SK-N-SH (cell line): ENCODE results near the gene LRRC66. TPM values are rescaled to one million over a fixed set of nuclear protein-coding genes. Genes with fewer than 3 reads are reported as not detected.

Experiments used
- CTCF ChIA-PET: fragments of 300-600, 350-600 bp; formaldehyde crosslinking; extraction: SDS; loops from one replicate; lab custom pipeline; 2021; lab: Yijun Ruan, JAX
- POLR2A ChIA-PET: fragments of 350-600 bp; sonication (Branson Sonifier 250); formaldehyde crosslinking; extraction: SDS; loops from one replicate; lab custom pipeline; 2020; ENCODE audit warnings: antibody characterized with exemption, inconsistent platforms; lab: Yijun Ruan, JAX
- DNase-seq: peaks from one replicate; pipeline ENCODE4 v3.0.0; 2012
- H2AFZ ChIP-seq: fragments of 200-600 bp; sonication (generic); 2 replicates; pipeline ENCODE4 v1.8.1; 2016; ENCODE audit warnings: antibody characterized with exemption, mild to moderate bottlenecking, low read depth
- H3F3A ChIP-seq: fragments of 200-600 bp; sonication (generic); replicated peaks from 2 replicates; pipeline ENCODE3; 2016; ENCODE audit warnings: antibody characterized with exemption, mild to moderate bottlenecking; ENCODE audit not compliant: insufficient read depth
- H3K27ac ChIP-seq, 2 experiments: fragments of 200-500 bp in 1 of 2; fragments of 200-600 bp in 1 of 2; sonication (Bioruptor generic) in 1 of 2; sonication (generic), shearing (Covaris generic) in 1 of 2; 2 replicates each; pipeline versions ENCODE4 v1.5.1 to v1.6.1; 2014 to 2016; ENCODE audit warnings: low read depth in 2 of 2, inconsistent platforms in 1 of 2, low read length in 1 of 2, mild to moderate bottlenecking in 1 of 2, mixed read lengths in 1 of 2
- H3K27me3 ChIP-seq: fragments of 200-600 bp; sonication (generic), shearing (Covaris generic); 2 replicates; pipeline ENCODE4 v1.6.1; 2016; ENCODE audit warnings: mixed run types; ENCODE audit not compliant: insufficient read depth
- H3K36me3 ChIP-seq, 2 experiments: fragments of 200-500 bp in 1 of 2; fragments of 200-600 bp in 1 of 2; sonication (Bioruptor generic) in 1 of 2; sonication (generic) in 1 of 2; replicated peaks in 1 of 2; 2 replicates each; pipeline versions ENCODE3 to v1.5.1; 2014 to 2016; ENCODE audit warnings: low read length in 1 of 2, mild to moderate bottlenecking in 1 of 2; ENCODE audit not compliant: insufficient read depth in 2 of 2, control insufficient read depth in 1 of 2
- H3K4me1 ChIP-seq, 2 experiments: fragments of 200-500 bp in 1 of 2; fragments of 200-600 bp in 1 of 2; sonication (Bioruptor generic) in 1 of 2; sonication (generic), shearing (Covaris generic) in 1 of 2; 2 replicates each; pipeline versions ENCODE4 v1.5.1 to v1.6.1; 2014 to 2016; ENCODE audit warnings: low read depth in 1 of 2, low read length in 1 of 2, mixed run types in 1 of 2; ENCODE audit not compliant: insufficient read depth in 2 of 2, control insufficient read depth in 1 of 2
- H3K4me2 ChIP-seq: fragments of 200-600 bp; sonication (generic), shearing (Covaris generic); 2 replicates; pipeline ENCODE4 v1.6.1; 2017; ENCODE audit warnings: mixed run types
- H3K4me3 ChIP-seq, 2 experiments: fragments of 200-500 bp in 1 of 2; fragments of 200-600 bp in 1 of 2; sonication (Bioruptor generic) in 1 of 2; sonication (generic), shearing (Covaris generic) in 1 of 2; 2 replicates each; pipeline versions ENCODE4 v1.5.1 to v1.8.1; 2014 to 2016; ENCODE audit warnings: low read depth in 2 of 2, inconsistent platforms in 1 of 2, low read length in 1 of 2, mild to moderate bottlenecking in 1 of 2, mixed read lengths in 1 of 2, moderate library complexity in 1 of 2
- H3K79me2 ChIP-seq: fragments of 200-600 bp; sonication (generic); 2 replicates; pipeline ENCODE4 v1.8.1; 2017; ENCODE audit warnings: mild to moderate bottlenecking; ENCODE audit not compliant: insufficient read depth
- H3K9ac ChIP-seq: fragments of 200-600 bp; sonication (generic); 2 replicates; pipeline ENCODE4 v1.6.1; 2017; ENCODE audit warnings: mixed run types
- H3K9me2 ChIP-seq: fragments of 200-600 bp; sonication (generic); 2 replicates; pipeline ENCODE4 v1.6.1; 2017; ENCODE audit warnings: mixed run types
- H3K9me3 ChIP-seq: fragments of 200-600 bp; sonication (generic); 2 replicates; pipeline ENCODE4 v1.6.1; 2017; ENCODE audit warnings: mixed run types, mild to moderate bottlenecking, moderate library complexity
- H4K20me1 ChIP-seq: fragments of 200-600 bp; sonication (generic); 2 replicates; pipeline ENCODE4 v1.6.1; 2017; ENCODE audit warnings: mild to moderate bottlenecking, mixed run types; ENCODE audit not compliant: insufficient read depth
- CHD2 ChIP-seq: fragments of 150-350 bp; IDR thresholded peaks from 2 replicates; pipeline ENCODE4 v1.6.1; 2018; ENCODE audit warnings: low read length; ENCODE audit not compliant: partially characterized antibody
- ELF1 ChIP-seq: IDR thresholded peaks from 2 replicates; pipeline ENCODE4 v1.4.0; 2012
- FOSL2 ChIP-seq: IDR thresholded peaks from 2 replicates; pipeline ENCODE4 v1.4.0; 2012; ENCODE audit warnings: low read depth, mild to moderate bottlenecking, moderate library complexity, borderline replicate concordance
- FOXJ3 ChIP-seq: sonication (generic); formaldehyde crosslinking; IDR thresholded peaks from 2 replicates; pipeline ENCODE4 v1.5.1; 2020; ENCODE audit warnings: mild to moderate bottlenecking, missing genetic modification reagents
- FOXM1 ChIP-seq: IDR thresholded peaks from 2 replicates; pipeline ENCODE4 v1.4.0; 2012; ENCODE audit warnings: low read depth, mild to moderate bottlenecking
- JUND ChIP-seq: IDR thresholded peaks from 2 replicates; pipeline ENCODE4 v1.4.0; 2012
- MEF2A ChIP-seq: IDR thresholded peaks from 2 replicates; pipeline ENCODE4 v1.4.0; 2012; ENCODE audit warnings: low read depth, borderline replicate concordance
- MXI1 ChIP-seq: IDR thresholded peaks from 2 replicates; pipeline ENCODE4 v1.6.1; 2012; ENCODE audit warnings: mild to moderate bottlenecking, low read depth, low read length, improper control_type of control experiment
- NFIC ChIP-seq: IDR thresholded peaks from 2 replicates; pipeline ENCODE4 v1.4.0; 2012; ENCODE audit warnings: borderline replicate concordance
- POLR2AphosphoS5 ChIP-seq: IDR thresholded peaks from 2 replicates; pipeline ENCODE4 v1.6.1; 2012; ENCODE audit warnings: low read depth, low read length
- RAD21 ChIP-seq: IDR thresholded peaks from 2 replicates; pipeline ENCODE4 v1.6.1; 2012; ENCODE audit warnings: mild to moderate bottlenecking, low read length
- RCOR1 ChIP-seq: fragments of 150-350 bp; IDR thresholded peaks from 2 replicates; pipeline ENCODE4 v1.6.1; 2017; ENCODE audit warnings: antibody characterized with exemption, low read length
- RFX5 ChIP-seq: IDR thresholded peaks from 2 replicates; pipeline ENCODE4 v1.6.1; 2012; ENCODE audit warnings: mild to moderate bottlenecking, improper control_type of control experiment, low read length
- RXRA ChIP-seq: IDR thresholded peaks from 2 replicates; pipeline ENCODE4 v1.4.0; 2012; ENCODE audit warnings: low read depth, mild to moderate bottlenecking, borderline replicate concordance
- SIN3A ChIP-seq: IDR thresholded peaks from 2 replicates; pipeline ENCODE4 v1.6.1; 2012; ENCODE audit warnings: low read depth, mild to moderate bottlenecking, low read length, moderate library complexity, borderline replicate concordance
- SMC3 ChIP-seq: IDR thresholded peaks from 2 replicates; pipeline ENCODE4 v1.6.1; 2012; ENCODE audit warnings: low read depth, low read length, improper control_type of control experiment
- TAF1 ChIP-seq: IDR thresholded peaks from 2 replicates; pipeline ENCODE4 v1.6.1; 2012; ENCODE audit warnings: low read depth, mild to moderate bottlenecking, low read length, moderate library complexity, borderline replicate concordance
- TCF12 ChIP-seq: IDR thresholded peaks from 2 replicates; pipeline ENCODE4 v1.4.0; 2012
- WGBS: methylation state at CpG from one replicate; pipeline ENCODE4 v1.1.6; 2017; ENCODE audit warnings: low lambda C conversion rate; 5-methylcytosine and 5-hydroxymethylcytosine counted together
- polyA plus RNA-seq, 3 experiments: library from polyadenylated mRNA; depleted of rRNA; stranded (reverse); fragments of >200 nt; gene quantifications; 2 replicates each; pipeline ENCODE4 v1.2.3, GENCODE V29; 2012
- TF ChIP-seq, protein P1 (sequence below): fragments of 150-350 bp; IDR thresholded peaks from 2 replicates; pipeline ENCODE4 v1.6.1; 2016; ENCODE audit warnings: mild to moderate bottlenecking, low read depth, low read length
- TF ChIP-seq, protein P2 (sequence below): fragments of 150-350 bp; IDR thresholded peaks from 2 replicates; pipeline ENCODE4 v1.6.1; 2017; ENCODE audit warnings: antibody characterized with exemption, low read length, low read depth, borderline replicate concordance
- TF ChIP-seq, protein P3 (sequence below): IDR thresholded peaks from 2 replicates; pipeline ENCODE4; 2012
- TF ChIP-seq, protein P4 (sequence below): IDR thresholded peaks from 2 replicates; pipeline ENCODE4 v1.4.0; 2012; ENCODE audit warnings: low read depth, borderline replicate concordance
- TF ChIP-seq, protein P5 (sequence below): IDR thresholded peaks from 2 replicates; pipeline ENCODE4 v1.4.0; 2012; ENCODE audit warnings: low read depth, borderline replicate concordance
- TF ChIP-seq, protein P6 (sequence below): IDR thresholded peaks from 2 replicates; pipeline ENCODE4 v1.4.0; 2012; ENCODE audit warnings: low read depth

The LRRC66 gene
- polyA plus RNA-seq, 1 of the 3 experiments (the other 2 are of a cell fraction) = 0.07 TPM

DNA sequence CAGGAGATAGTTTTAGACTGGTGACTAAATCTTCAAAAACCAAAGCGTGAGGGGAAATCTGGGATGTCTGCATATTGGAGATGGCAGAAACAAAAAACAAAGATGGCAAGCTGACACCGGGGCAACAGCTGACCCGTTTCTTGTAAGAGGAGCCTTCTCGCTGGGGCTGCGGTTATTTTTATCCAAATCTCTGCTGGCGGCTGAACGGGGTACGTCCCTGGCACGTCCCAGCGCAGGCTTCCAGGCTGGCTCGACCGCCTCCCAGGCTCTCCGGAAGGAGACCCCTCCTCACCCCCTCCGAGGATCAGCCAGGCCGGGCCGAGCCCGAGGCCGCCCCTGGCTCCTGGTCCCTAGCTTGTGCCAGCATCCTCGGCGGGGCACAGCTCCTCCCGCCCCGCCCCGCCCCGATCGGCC is 17.5 kb upstream of the LRRC66 start:
- H2AFZ ChIP-seq = peak overlapping the region; percentile 79
- H3K4me3 ChIP-seq = peak overlapping the region; percentile 61 to 77
- H3K4me2 ChIP-seq = peak overlapping the region; percentile 75
- H3K27me3 ChIP-seq = no peaks in the 10 kb centered on the region
- no peaks in the 10 kb centered on the region for H3K9me3 ChIP-seq
- H4K20me1 ChIP-seq = no peaks in the 10 kb centered on the region
- POLR2A ChIA-PET = interaction anchor here (0.6 to 1.6 kb wide), 6 partner anchors 11 to 195 kb away, joined by 3 to 8 read pairs (median 4); partner anchors contain the start of gene DCUN1D4
- H3K4me1 ChIP-seq = peaks cover 4 to 14% of the 10 kb centered on the region in 2 experiments; a peak in 2 of 4 replicates
- under 1% methylated on average over 5 of the region's 25 CpGs for WGBS
- peak; percentile 90 for DNase-seq
- peaks cover 4 to 10% of the 10 kb centered on the region in 2 experiments for H3K36me3 ChIP-seq
- H3K79me2 ChIP-seq = peaks cover 48% of the 10 kb centered on the region
- H3K27ac ChIP-seq = peak overlapping the region; percentile 35 to 64; a peak in 3 of 4 replicates
- peak overlapping the region; percentile 81 for H3K9ac ChIP-seq
- CTCF ChIA-PET = interaction anchor here (0.6 to 0.8 kb wide), 2 partner anchors 47 to 133 kb away, joined by 3 read pairs; no protein-coding TSS in a partner anchor
- no peaks in the 10 kb centered on the region for H3K9me2 ChIP-seq
- H3F3A ChIP-seq = no peaks in the 10 kb centered on the region
- TF ChIP-seq, protein P1, sequence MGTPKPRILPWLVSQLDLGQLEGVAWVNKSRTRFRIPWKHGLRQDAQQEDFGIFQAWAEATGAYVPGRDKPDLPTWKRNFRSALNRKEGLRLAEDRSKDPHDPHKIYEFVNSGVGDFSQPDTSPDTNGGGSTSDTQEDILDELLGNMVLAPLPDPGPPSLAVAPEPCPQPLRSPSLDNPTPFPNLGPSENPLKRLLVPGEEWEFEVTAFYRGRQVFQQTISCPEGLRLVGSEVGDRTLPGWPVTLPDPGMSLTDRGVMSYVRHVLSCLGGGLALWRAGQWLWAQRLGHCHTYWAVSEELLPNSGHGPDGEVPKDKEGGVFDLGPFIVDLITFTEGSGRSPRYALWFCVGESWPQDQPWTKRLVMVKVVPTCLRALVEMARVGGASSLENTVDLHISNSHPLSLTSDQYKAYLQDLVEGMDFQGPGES = no peak
- no peak for TF ChIP-seq TCF12
- TF ChIP-seq, protein P2, sequence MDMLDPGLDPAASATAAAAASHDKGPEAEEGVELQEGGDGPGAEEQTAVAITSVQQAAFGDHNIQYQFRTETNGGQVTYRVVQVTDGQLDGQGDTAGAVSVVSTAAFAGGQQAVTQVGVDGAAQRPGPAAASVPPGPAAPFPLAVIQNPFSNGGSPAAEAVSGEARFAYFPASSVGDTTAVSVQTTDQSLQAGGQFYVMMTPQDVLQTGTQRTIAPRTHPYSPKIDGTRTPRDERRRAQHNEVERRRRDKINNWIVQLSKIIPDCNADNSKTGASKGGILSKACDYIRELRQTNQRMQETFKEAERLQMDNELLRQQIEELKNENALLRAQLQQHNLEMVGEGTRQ = no peak
- TF ChIP-seq SIN3A = no peak
- TF ChIP-seq POLR2AphosphoS5 = no peak
- TF ChIP-seq RFX5 = 0 out of 2 replicates have a peak, but pooled peaks have one; percentile 51
- TF ChIP-seq, protein P3, sequence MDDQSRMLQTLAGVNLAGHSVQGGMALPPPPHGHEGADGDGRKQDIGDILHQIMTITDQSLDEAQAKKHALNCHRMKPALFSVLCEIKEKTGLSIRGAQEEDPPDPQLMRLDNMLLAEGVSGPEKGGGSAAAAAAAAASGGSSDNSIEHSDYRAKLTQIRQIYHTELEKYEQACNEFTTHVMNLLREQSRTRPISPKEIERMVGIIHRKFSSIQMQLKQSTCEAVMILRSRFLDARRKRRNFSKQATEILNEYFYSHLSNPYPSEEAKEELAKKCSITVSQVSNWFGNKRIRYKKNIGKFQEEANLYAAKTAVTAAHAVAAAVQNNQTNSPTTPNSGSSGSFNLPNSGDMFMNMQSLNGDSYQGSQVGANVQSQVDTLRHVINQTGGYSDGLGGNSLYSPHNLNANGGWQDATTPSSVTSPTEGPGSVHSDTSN = no peak
- no peak for TF ChIP-seq CHD2
- TF ChIP-seq RCOR1 = no peak
- no peak; the same call in 1 of the 2 replicates for TF ChIP-seq TAF1
- no peak for TF ChIP-seq NFIC
- TF ChIP-seq, protein P4, sequence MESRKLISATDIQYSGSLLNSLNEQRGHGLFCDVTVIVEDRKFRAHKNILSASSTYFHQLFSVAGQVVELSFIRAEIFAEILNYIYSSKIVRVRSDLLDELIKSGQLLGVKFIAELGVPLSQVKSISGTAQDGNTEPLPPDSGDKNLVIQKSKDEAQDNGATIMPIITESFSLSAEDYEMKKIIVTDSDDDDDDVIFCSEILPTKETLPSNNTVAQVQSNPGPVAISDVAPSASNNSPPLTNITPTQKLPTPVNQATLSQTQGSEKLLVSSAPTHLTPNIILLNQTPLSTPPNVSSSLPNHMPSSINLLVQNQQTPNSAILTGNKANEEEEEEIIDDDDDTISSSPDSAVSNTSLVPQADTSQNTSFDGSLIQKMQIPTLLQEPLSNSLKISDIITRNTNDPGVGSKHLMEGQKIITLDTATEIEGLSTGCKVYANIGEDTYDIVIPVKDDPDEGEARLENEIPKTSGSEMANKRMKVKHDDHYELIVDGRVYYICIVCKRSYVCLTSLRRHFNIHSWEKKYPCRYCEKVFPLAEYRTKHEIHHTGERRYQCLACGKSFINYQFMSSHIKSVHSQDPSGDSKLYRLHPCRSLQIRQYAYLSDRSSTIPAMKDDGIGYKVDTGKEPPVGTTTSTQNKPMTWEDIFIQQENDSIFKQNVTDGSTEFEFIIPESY = no peak
- no peak for TF ChIP-seq MXI1
- TF ChIP-seq ELF1 = no peak
- TF ChIP-seq FOXJ3 (CRISPR knock-in tag) = no peak
- TF ChIP-seq FOSL2 = no peak
- TF ChIP-seq, protein P5, sequence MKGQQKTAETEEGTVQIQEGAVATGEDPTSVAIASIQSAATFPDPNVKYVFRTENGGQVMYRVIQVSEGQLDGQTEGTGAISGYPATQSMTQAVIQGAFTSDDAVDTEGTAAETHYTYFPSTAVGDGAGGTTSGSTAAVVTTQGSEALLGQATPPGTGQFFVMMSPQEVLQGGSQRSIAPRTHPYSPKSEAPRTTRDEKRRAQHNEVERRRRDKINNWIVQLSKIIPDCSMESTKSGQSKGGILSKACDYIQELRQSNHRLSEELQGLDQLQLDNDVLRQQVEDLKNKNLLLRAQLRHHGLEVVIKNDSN = peak; percentile 14; the same call in 1 of the 2 replicates
- TF ChIP-seq MEF2A = no peak
- TF ChIP-seq SMC3 = no peak
- TF ChIP-seq, protein P6, sequence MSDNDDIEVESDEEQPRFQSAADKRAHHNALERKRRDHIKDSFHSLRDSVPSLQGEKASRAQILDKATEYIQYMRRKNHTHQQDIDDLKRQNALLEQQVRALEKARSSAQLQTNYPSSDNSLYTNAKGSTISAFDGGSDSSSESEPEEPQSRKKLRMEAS = peak; percentile 38; the same call in 1 of the 2 replicates
- TF ChIP-seq FOXM1 = no peak
- TF ChIP-seq JUND = no peak
- no peak for TF ChIP-seq RXRA
- TF ChIP-seq RAD21 = no peak
